Ramos (cell line): ENCODE data around the gene FLVCR1.
"Not testable (repeated sequence)": the region's sequence is repeated elsewhere in the genome, so short reads cannot be mapped to it uniquely, and the experiment has no call there.

Experiments
- in situ Hi-C: fragments of 300-500 bp; cut with MboI; formaldehyde crosslinking; loops from one replicate; pipeline ENCODE4 v1.14.3; 2022; ENCODE audit warnings: low sequenced_read_pairs; ENCODE audit not compliant: unreplicated experiment

The FLVCR1 gene

GRCh38 chr1:212857992-212858460 lies at the start of gene FLVCR1:
TSS of gene FLVCR1 (plus strand) at chr1:212858275. CDS start at chr1:212858453, 178 bp downstream.
- in situ Hi-C loops = no loop called here

- in situ Hi-C loops = no loop called here
These were observed 43.3 kb upstream of the FLVCR1 start for GRCh38 chr1:212814537-212815334.

- in situ Hi-C loops = no loop called here
These were observed 41.4 kb upstream of the FLVCR1 start for GRCh38 chr1:212816567-212817278.

- in situ Hi-C loops = no loop called here
These were observed 38.3 kb upstream of the FLVCR1 start for GRCh38 chr1:212819726-212820125.

GRCh38 chr1:212820969-212821368 lies 37.1 kb upstream of the FLVCR1 start:
- in situ Hi-C loops = no loop called here

- in situ Hi-C loops = no loop called here
These were observed 35.1 kb upstream of the FLVCR1 start for GRCh38 chr1:212822956-212823355.

GRCh38 chr1:212824201-212824600 lies 33.9 kb upstream of the FLVCR1 start:
- in situ Hi-C loops = no loop called here

- in situ Hi-C loops = no loop called here
These were observed 32.1 kb upstream of the FLVCR1 start for GRCh38 chr1:212825798-212826452.

GRCh38 chr1:212827171-212827776 lies 30.8 kb upstream of the FLVCR1 start:
- in situ Hi-C loops = no loop called here

- in situ Hi-C loops = no loop called here
These were observed 30.2 kb upstream of the FLVCR1 start for GRCh38 chr1:212827831-212828278.

- in situ Hi-C loops = no loop called here
These were observed 29.7 kb upstream of the FLVCR1 start for GRCh38 chr1:212828395-212828794.

- in situ Hi-C loops = not testable (repeated sequence)
These were observed 24.6 kb upstream of the FLVCR1 start for GRCh38 chr1:212833211-212834207.

GRCh38 chr1:212838145-212838544 lies 19.9 kb upstream of the FLVCR1 start:
- in situ Hi-C loops = no loop called here

- in situ Hi-C loops = not testable (repeated sequence)
These were observed 13.6 kb upstream of the FLVCR1 start for GRCh38 chr1:212844521-212844920.

- in situ Hi-C loops = no loop called here
These were observed 10.5 kb upstream of the FLVCR1 start, which contains the start of gene SPATA45 for GRCh38 chr1:212847549-212847948. TSS of gene SPATA45 (minus strand) at chr1:212847649. CDS start at chr1:212836149, 11,500 bp downstream.

- in situ Hi-C loops = no loop called here
These were observed 5.9 kb upstream of the FLVCR1 start for GRCh38 chr1:212852105-212852688.

GRCh38 chr1:212853658-212854057 lies 4.4 kb upstream of the FLVCR1 start:
- in situ Hi-C loops = no loop called here

- in situ Hi-C loops = no loop called here
These were observed 1.3 kb upstream of the FLVCR1 start for GRCh38 chr1:212856755-212857154.
